ENCODE data around the gene FRMD8.

DNA sequence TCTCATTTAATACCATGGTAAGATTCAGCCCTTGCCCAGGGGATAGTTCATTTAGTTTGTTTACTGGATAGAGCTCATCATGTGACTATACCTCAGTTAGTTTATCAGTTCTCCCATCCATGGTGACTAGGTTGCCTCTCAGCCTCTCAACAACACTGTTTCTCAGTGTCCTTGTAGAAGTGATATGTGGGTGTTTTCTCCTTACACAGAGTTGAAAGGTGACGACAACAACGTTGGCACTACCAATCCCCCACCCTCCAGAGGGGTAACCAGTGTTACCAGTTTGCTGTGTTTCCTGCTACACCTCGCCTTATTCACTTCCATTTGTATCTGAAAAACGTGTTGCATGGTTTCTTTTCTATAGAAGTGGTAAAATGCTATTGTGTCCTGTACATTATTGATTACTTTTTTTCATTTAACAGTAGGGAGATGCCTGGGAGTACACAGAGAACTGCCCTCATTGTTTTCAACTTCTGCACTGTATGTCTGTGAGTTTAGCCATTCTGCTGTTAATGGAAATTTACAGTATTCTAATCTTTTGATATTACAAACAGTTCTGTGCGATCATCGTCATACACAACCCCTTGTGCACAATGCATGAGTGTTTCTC is 47.7 kb downstream of the FRMD8 start:
- TF ChIP-seq, protein P1, sequence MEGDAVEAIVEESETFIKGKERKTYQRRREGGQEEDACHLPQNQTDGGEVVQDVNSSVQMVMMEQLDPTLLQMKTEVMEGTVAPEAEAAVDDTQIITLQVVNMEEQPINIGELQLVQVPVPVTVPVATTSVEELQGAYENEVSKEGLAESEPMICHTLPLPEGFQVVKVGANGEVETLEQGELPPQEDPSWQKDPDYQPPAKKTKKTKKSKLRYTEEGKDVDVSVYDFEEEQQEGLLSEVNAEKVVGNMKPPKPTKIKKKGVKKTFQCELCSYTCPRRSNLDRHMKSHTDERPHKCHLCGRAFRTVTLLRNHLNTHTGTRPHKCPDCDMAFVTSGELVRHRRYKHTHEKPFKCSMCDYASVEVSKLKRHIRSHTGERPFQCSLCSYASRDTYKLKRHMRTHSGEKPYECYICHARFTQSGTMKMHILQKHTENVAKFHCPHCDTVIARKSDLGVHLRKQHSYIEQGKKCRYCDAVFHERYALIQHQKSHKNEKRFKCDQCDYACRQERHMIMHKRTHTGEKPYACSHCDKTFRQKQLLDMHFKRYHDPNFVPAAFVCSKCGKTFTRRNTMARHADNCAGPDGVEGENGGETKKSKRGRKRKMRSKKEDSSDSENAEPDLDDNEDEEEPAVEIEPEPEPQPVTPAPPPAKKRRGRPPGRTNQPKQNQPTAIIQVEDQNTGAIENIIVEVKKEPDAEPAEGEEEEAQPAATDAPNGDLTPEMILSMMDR (IDR thresholded peaks at IDR 0.05; ENCODE audit: poor library complexity, severe bottlenecking) = no peak
- no peak for TF ChIP-seq SMC3 (conservative IDR thresholded peaks at IDR 0.05; ENCODE audit: poor library complexity)

All from neural cell (in vitro differentiated cells).